ENCODE results near the gene KIF20B. TPM values are rescaled to one million over a fixed set of nuclear protein-coding genes. Genes with fewer than 3 reads are reported as not detected.

The KIF20B gene
- total and polyA plus RNA-seq, 9 donors: 2.4 to 9.3 (median 3.9) TPM

- no peaks in the 10 kb centered on the region for H3K27me3 ChIP-seq
- 93 to 95% (median 94%) methylated on average over 3 of the region's 3 CpGs for WGBS, 3 donors
- intact Hi-C loops (cut with DNase I): no loop called here
Measured at GRCh38 chr10:89668386-89669071, 32.9 kb upstream of the KIF20B start.

DNA sequence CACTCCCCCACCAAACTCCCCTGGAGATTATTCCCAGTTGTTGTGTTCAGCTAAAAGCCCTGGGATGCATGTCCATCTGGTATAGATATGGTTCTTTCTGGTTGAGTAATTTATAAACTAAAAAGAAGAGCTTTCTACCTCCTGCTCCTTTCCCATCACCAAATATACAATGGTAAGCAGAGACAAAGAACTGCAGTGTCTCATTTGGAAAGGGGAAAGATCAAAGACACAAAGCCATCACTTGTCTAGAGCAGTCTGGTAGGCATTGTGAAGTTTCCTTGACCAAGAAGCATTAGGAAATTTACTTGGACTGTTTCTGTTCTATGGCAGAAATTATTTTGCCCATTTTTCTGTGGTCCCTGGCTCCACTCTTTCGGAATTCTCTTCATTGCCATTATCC, 31.4 kb upstream of the KIF20B start:
- Histone ChIP-seq H3K9me3 (no peaks in the 10 kb centered on the region), H3K36me3 (no peaks in the 10 kb centered on the region), H3K27ac (no peak overlapping the region), H3K4me1 (ENCODE audit: insufficient read depth) (no peaks in the 10 kb centered on the region), H3K4me3 (no peak overlapping the region), H3K27me3 (no peaks in the 10 kb centered on the region)
- TF ChIP-seq POLR2A (IDR thresholded peaks at IDR 0.05): no peak
- no peak for TF ChIP-seq EP300 (IDR thresholded peaks at IDR 0.05)
- TF ChIP-seq, protein P1, sequence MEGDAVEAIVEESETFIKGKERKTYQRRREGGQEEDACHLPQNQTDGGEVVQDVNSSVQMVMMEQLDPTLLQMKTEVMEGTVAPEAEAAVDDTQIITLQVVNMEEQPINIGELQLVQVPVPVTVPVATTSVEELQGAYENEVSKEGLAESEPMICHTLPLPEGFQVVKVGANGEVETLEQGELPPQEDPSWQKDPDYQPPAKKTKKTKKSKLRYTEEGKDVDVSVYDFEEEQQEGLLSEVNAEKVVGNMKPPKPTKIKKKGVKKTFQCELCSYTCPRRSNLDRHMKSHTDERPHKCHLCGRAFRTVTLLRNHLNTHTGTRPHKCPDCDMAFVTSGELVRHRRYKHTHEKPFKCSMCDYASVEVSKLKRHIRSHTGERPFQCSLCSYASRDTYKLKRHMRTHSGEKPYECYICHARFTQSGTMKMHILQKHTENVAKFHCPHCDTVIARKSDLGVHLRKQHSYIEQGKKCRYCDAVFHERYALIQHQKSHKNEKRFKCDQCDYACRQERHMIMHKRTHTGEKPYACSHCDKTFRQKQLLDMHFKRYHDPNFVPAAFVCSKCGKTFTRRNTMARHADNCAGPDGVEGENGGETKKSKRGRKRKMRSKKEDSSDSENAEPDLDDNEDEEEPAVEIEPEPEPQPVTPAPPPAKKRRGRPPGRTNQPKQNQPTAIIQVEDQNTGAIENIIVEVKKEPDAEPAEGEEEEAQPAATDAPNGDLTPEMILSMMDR (IDR thresholded peaks at IDR 0.05): no peak
- intact Hi-C loops (cut with DNase I): no loop called here
- no peak for DNase-seq
- 95 to 100% (median 98%) methylated on average over 1 of the region's 1 CpG for WGBS, 3 donors

More at GRCh38 chr10:89668386-89669071, 32.9 kb upstream of the KIF20B start:
- no peaks in the 10 kb centered on the region for H3K9me3 ChIP-seq
- no peaks in the 10 kb centered on the region for H3K4me1 ChIP-seq (ENCODE audit: insufficient read depth)
- no peak overlapping the region for H3K4me3 ChIP-seq
- DNase-seq: no peak
- H3K27ac ChIP-seq: no peak overlapping the region
- H3K36me3 ChIP-seq: no peaks in the 10 kb centered on the region
- TF ChIP-seq POLR2A (IDR thresholded peaks at IDR 0.05) (no peak), EP300 (IDR thresholded peaks at IDR 0.05) (no peak)
- TF ChIP-seq, protein P1 (IDR thresholded peaks at IDR 0.05): no peak

DNA sequence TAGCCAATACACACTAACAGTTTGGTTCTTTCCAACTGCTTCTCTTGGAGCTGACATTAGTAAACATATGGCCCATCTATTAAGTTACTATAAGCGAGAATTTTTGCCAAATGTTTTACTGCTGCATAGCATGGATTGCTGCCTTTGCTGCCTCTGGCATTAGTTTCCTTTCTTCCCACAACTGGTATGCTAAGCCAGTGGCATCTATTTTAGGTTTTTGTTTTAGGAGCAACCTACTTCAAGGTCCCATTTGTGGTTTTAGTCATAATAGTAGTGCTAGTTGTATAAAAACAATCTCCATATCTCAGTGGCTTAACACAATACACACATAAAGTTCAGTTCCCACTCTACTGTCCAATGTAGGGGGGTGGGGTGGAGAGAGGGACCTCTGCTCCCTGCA, 30.5 kb upstream of the KIF20B start:
- no peak for DNase-seq
- no peaks in the 10 kb centered on the region for H3K9me3 ChIP-seq
- 20 to 40% (median 21%) methylated on average over 1 of the region's 1 CpG for WGBS, 3 donors
- H3K27ac ChIP-seq: no peak overlapping the region
- H3K4me1 ChIP-seq (ENCODE audit: insufficient read depth): no peaks in the 10 kb centered on the region
- TF ChIP-seq EP300 (IDR thresholded peaks at IDR 0.05) (no peak), POLR2A (IDR thresholded peaks at IDR 0.05) (no peak)
- TF ChIP-seq, protein P1 (IDR thresholded peaks at IDR 0.05): no peak
- no peaks in the 10 kb centered on the region for H3K27me3 ChIP-seq
- intact Hi-C loops (cut with DNase I): no loop called here
- H3K4me3 ChIP-seq: no peak overlapping the region
- no peaks in the 10 kb centered on the region for H3K36me3 ChIP-seq

DNA sequence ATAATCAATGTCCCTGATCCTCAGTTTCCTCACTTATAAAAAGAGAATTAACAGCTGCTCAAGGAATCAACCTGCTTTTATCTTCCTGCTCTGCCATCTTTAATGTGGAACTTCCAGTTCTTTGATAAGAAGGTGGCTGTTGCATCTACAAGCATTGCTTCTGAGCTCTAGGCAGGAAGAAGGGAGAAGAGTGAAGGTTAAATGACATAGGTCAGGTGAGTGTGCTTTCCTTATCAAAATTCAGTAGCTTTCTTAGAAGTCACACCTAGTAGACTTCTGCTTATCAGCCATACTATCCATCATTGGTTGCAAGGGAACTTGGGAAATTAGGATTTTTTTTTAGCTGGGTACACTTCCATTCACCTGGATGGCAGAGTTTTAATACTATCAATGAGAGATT, 24.0 kb upstream of the KIF20B start:
- TF ChIP-seq, protein P1 (IDR thresholded peaks at IDR 0.05): no peak
- TF ChIP-seq POLR2A (IDR thresholded peaks at IDR 0.05) (no peak), EP300 (IDR thresholded peaks at IDR 0.05) (no peak)
- Histone ChIP-seq H3K27ac (no peak overlapping the region), H3K36me3 (no peaks in the 10 kb centered on the region), H3K4me3 (no peak overlapping the region), H3K27me3 (no peaks in the 10 kb centered on the region), H3K4me1 (ENCODE audit: insufficient read depth) (no peaks in the 10 kb centered on the region), H3K9me3 (no peaks in the 10 kb centered on the region)
- no peak for DNase-seq
- intact Hi-C loops (cut with DNase I): no loop called here
